ENCODE measurements around the gene NFIA.
"Not testable (repeated sequence)": the region's sequence is repeated elsewhere in the genome, so short reads cannot be mapped to it uniquely, and the experiment has no call there.

Gene NFIA

GRCh38 chr1:61056573-61057439, 25.6 kb upstream of the NFIA start:
- TF ChIP-seq, protein P1, sequence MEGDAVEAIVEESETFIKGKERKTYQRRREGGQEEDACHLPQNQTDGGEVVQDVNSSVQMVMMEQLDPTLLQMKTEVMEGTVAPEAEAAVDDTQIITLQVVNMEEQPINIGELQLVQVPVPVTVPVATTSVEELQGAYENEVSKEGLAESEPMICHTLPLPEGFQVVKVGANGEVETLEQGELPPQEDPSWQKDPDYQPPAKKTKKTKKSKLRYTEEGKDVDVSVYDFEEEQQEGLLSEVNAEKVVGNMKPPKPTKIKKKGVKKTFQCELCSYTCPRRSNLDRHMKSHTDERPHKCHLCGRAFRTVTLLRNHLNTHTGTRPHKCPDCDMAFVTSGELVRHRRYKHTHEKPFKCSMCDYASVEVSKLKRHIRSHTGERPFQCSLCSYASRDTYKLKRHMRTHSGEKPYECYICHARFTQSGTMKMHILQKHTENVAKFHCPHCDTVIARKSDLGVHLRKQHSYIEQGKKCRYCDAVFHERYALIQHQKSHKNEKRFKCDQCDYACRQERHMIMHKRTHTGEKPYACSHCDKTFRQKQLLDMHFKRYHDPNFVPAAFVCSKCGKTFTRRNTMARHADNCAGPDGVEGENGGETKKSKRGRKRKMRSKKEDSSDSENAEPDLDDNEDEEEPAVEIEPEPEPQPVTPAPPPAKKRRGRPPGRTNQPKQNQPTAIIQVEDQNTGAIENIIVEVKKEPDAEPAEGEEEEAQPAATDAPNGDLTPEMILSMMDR (conservative IDR thresholded peaks at IDR 0.05; ENCODE audit: low read depth, low read length) = no peak
- H3K9ac ChIP-seq = peak overlapping the region; percentile 50; the same call in 1 of the 2 replicates
- peak overlapping the region; percentile 76 for H3K4me2 ChIP-seq

GRCh38 chr1:61058483-61059245, 23.7 kb upstream of the NFIA start:
- Histone ChIP-seq H3K27me3 (ENCODE audit: insufficient read depth, low read depth) (peaks cover 32% of the 10 kb centered on the region), H3K4me1 (ENCODE audit: low read depth, poor library complexity, severe bottlenecking) (peaks cover 29% of the 10 kb centered on the region), H4K20me1 (ENCODE audit: insufficient read depth) (no peaks in the 10 kb centered on the region), H3K4me3 (IDR thresholded peaks at IDR 0.05; ENCODE audit: insufficient read depth, low read depth, low read length) (no peak overlapping the region), H3K4me2 (no peak overlapping the region), H3K27ac (no peak overlapping the region), H3K9ac (no peak overlapping the region), H3K79me2 (ENCODE audit: insufficient read depth, low read depth) (no peaks in the 10 kb centered on the region), H2AFZ (ENCODE audit: low read depth) (no peak overlapping the region), H3K36me3 (ENCODE audit: insufficient read depth) (no peaks in the 10 kb centered on the region)
- TF ChIP-seq, protein P1 (conservative IDR thresholded peaks at IDR 0.05; ENCODE audit: low read depth, low read length) = no peak

More at GRCh38 chr1:61056573-61057439, 25.6 kb upstream of the NFIA start:
- Histone ChIP-seq H2AFZ (ENCODE audit: low read depth) (peak overlapping the region; percentile 85), H3K36me3 (ENCODE audit: insufficient read depth) (no peaks in the 10 kb centered on the region), H3K27ac (peak overlapping the region; percentile 17; the same call in 1 of the 2 replicates), H3K79me2 (ENCODE audit: insufficient read depth, low read depth) (no peaks in the 10 kb centered on the region), H4K20me1 (ENCODE audit: insufficient read depth) (no peaks in the 10 kb centered on the region), H3K4me3 (IDR thresholded peaks at IDR 0.05; ENCODE audit: insufficient read depth, low read depth, low read length) (peak overlapping the region; percentile 70), H3K4me1 (ENCODE audit: low read depth, poor library complexity, severe bottlenecking) (peaks cover 47% of the 10 kb centered on the region), H3K27me3 (ENCODE audit: insufficient read depth, low read depth) (peaks cover 39% of the 10 kb centered on the region)

- not testable (repeated sequence) for H3K4me2 ChIP-seq; H2AFZ ChIP-seq (ENCODE audit: low read depth); H3K36me3 ChIP-seq (ENCODE audit: insufficient read depth); H3K27ac ChIP-seq; H3K27me3 ChIP-seq (ENCODE audit: insufficient read depth, low read depth); H4K20me1 ChIP-seq (ENCODE audit: insufficient read depth); H3K9ac ChIP-seq; H3K4me3 ChIP-seq (IDR thresholded peaks at IDR 0.05; ENCODE audit: insufficient read depth, low read depth, low read length); H3K79me2 ChIP-seq (ENCODE audit: insufficient read depth, low read depth)
- peaks cover 13% of the 10 kb centered on the region for H3K4me1 ChIP-seq (ENCODE audit: low read depth, poor library complexity, severe bottlenecking)
These were observed 20.8 kb upstream of the NFIA start for GRCh38 chr1:61061601-61062000.

- Histone ChIP-seq H3K9ac (no peak overlapping the region), H3K4me1 (ENCODE audit: low read depth, poor library complexity, severe bottlenecking) (no peaks in the 10 kb centered on the region), H3K36me3 (ENCODE audit: insufficient read depth) (no peaks in the 10 kb centered on the region), H3K4me3 (IDR thresholded peaks at IDR 0.05; ENCODE audit: insufficient read depth, low read depth, low read length) (no peak overlapping the region), H4K20me1 (ENCODE audit: insufficient read depth) (no peaks in the 10 kb centered on the region), H2AFZ (ENCODE audit: low read depth) (no peak overlapping the region), H3K4me2 (no peak overlapping the region), H3K27ac (no peak overlapping the region), H3K79me2 (ENCODE audit: insufficient read depth, low read depth) (no peaks in the 10 kb centered on the region), H3K27me3 (ENCODE audit: insufficient read depth, low read depth) (no peaks in the 10 kb centered on the region)
- TF ChIP-seq, protein P1 (conservative IDR thresholded peaks at IDR 0.05; ENCODE audit: low read depth, low read length) = no peak
These were observed 17.7 kb upstream of the NFIA start for GRCh38 chr1:61064673-61065072.
